Neural cell (in vitro differentiated cells): ENCODE data around the gene ATP2A2. TPM values are rescaled to one million over a fixed set of nuclear protein-coding genes. Genes with fewer than 3 reads are reported as not detected.
"Not testable (repeated sequence)": the region's sequence is repeated elsewhere in the genome, so short reads cannot be mapped to it uniquely, and the experiment has no call there.

Source experiments
- H2AFZ ChIP-seq: fragments of 200-600, 300-800 bp; sonication (generic), shearing (Covaris generic); 2 replicates; pipeline ENCODE4 v1.6.0; 2014; ENCODE audit warnings: low read depth, mild to moderate bottlenecking, antibody characterized with exemption, low read length, moderate library complexity
- H3F3A ChIP-seq: fragments of 200-600 bp; shearing (Covaris generic); 2 replicates; pipeline ENCODE4 v1.6.1; 2016; ENCODE audit warnings: mild to moderate bottlenecking, moderate library complexity, mixed read lengths, antibody characterized with exemption, low read length; ENCODE audit not compliant: insufficient read depth, poor library complexity, severe bottlenecking
- H3K27ac ChIP-seq: fragments of 200-600, 300-800 bp; sonication (generic), shearing (Covaris generic); 2 replicates; pipeline ENCODE4 v1.5.1; 2014; ENCODE audit warnings: mild to moderate bottlenecking, low read length, moderate library complexity
- H3K27me3 ChIP-seq: fragments of 300-800, 200-600 bp; sonication (generic), shearing (Covaris generic); 2 replicates; pipeline ENCODE4 v1.6.0; 2014; ENCODE audit warnings: mild to moderate bottlenecking, low read depth, low read length, moderate library complexity; ENCODE audit not compliant: insufficient read depth
- H3K36me3 ChIP-seq: fragments of 300-800, 200-600 bp; sonication (generic), shearing (Covaris generic); 2 replicates; pipeline ENCODE4 v1.5.1; 2014; ENCODE audit warnings: mild to moderate bottlenecking, antibody characterized with exemption, low read length, moderate library complexity; ENCODE audit not compliant: insufficient read depth
- H3K4me2 ChIP-seq: fragments of 300-800, 200-600 bp; sonication (generic), shearing (Covaris generic); 2 replicates; pipeline ENCODE4 v1.6.0; 2014; ENCODE audit warnings: mild to moderate bottlenecking, low read length
- H3K4me3 ChIP-seq: fragments of 300-800, 200-600 bp; sonication (generic), shearing (Covaris generic); 2 replicates; pipeline ENCODE4 v1.5.1; 2014; ENCODE audit warnings: mild to moderate bottlenecking, low read length, moderate library complexity
- H3K79me2 ChIP-seq: fragments of 200-600 bp; shearing (Covaris generic); replicated peaks from 2 replicates; pipeline ENCODE4 v1.6.0; 2014; ENCODE audit warnings: mild to moderate bottlenecking, low read length, moderate library complexity; ENCODE audit not compliant: insufficient read depth
- H3K9ac ChIP-seq: fragments of 300-800, 200-600 bp; sonication (generic), shearing (Covaris generic); 2 replicates; pipeline ENCODE4 v1.6.1; 2016; ENCODE audit warnings: mild to moderate bottlenecking, low read length, mixed read lengths
- H3K9me2 ChIP-seq: fragments of 200-600 bp; shearing (Covaris generic); 2 replicates; pipeline ENCODE4 v1.6.1; 2016; ENCODE audit warnings: mild to moderate bottlenecking, low read length, mixed read lengths; ENCODE audit not compliant: insufficient read depth
- H3K9me3 ChIP-seq: fragments of 200-600, 300-800 bp; sonication (generic), shearing (Covaris generic); 2 replicates; pipeline ENCODE4 v1.6.1; 2016; ENCODE audit warnings: mild to moderate bottlenecking, mixed run types, low read length, moderate library complexity, mixed read lengths
- H4K20me1 ChIP-seq: fragments of 200-600 bp; shearing (Covaris generic); 2 replicates; pipeline ENCODE4 v1.6.1; 2016; ENCODE audit warnings: mild to moderate bottlenecking, mixed run types; ENCODE audit not compliant: insufficient read depth
- CTCF ChIP-seq: fragments of 450-650 bp; IDR thresholded peaks from 2 replicates; pipeline ENCODE4 v1.5.1; 2014; ENCODE audit warnings: antibody characterized with exemption, mild to moderate bottlenecking, moderate library complexity; ENCODE audit not compliant: poor library complexity, severe bottlenecking
- EP300 ChIP-seq: fragments of 450-650 bp; conservative IDR thresholded peaks from 2 replicates; pipeline ENCODE4 v1.6.1; 2014; ENCODE audit warnings: antibody characterized with exemption, mild to moderate bottlenecking, moderate library complexity; ENCODE audit not compliant: poor library complexity, severe bottlenecking
- MXI1 ChIP-seq: fragments of 450-650 bp; conservative IDR thresholded peaks from 2 replicates; pipeline ENCODE4 v1.6.1; 2014; ENCODE audit warnings: antibody characterized with exemption, mild to moderate bottlenecking; ENCODE audit not compliant: poor library complexity, severe bottlenecking
- POLR2AphosphoS5 ChIP-seq: IDR thresholded peaks from 2 replicates; pipeline ENCODE4 v1.6.1; 2012
- RAD21 ChIP-seq: fragments of 450-650 bp; conservative IDR thresholded peaks from 2 replicates; pipeline ENCODE4 v1.6.1; 2014; ENCODE audit warnings: antibody characterized with exemption, mild to moderate bottlenecking, moderate library complexity
- REST ChIP-seq: IDR thresholded peaks from 2 replicates; pipeline ENCODE4 v1.6.1; 2012; ENCODE audit warnings: borderline replicate concordance
- SMC3 ChIP-seq: fragments of 450-650 bp; conservative IDR thresholded peaks from 2 replicates; pipeline ENCODE4 v1.6.1; 2014; ENCODE audit warnings: antibody characterized with exemption, mild to moderate bottlenecking, moderate library complexity; ENCODE audit not compliant: poor library complexity
- TAF1 ChIP-seq: IDR thresholded peaks from 2 replicates; pipeline ENCODE4 v1.6.1; 2012; ENCODE audit warnings: low read depth
- polyA plus RNA-seq: library from polyadenylated mRNA; depleted of rRNA; stranded (reverse); fragments of >200 nt; gene quantifications from 2 replicates; pipeline ENCODE4 v1.2.3, GENCODE V29; 2014

The ATP2A2 gene
- polyA plus RNA-seq, 1 donor from 2014 or later: 49.0 TPM

- Histone ChIP-seq H3K4me3 (no peak overlapping the region), H3F3A (no peaks in the 10 kb centered on the region), H3K4me2 (no peak overlapping the region), H3K36me3 (no peaks in the 10 kb centered on the region), H3K9me3 (no peaks in the 10 kb centered on the region), H3K27ac (no peak overlapping the region), H2AFZ (no peak overlapping the region), H3K27me3 (no peaks in the 10 kb centered on the region), H3K9ac (no peak overlapping the region), H4K20me1 (no peaks in the 10 kb centered on the region), H3K79me2 (no peaks in the 10 kb centered on the region), H3K9me2 (no peaks in the 10 kb centered on the region)
- TF ChIP-seq CTCF (no peak), POLR2AphosphoS5 (no peak), EP300 (no peak)
These were observed 93.0 kb downstream of the ATP2A2 start for GRCh38 chr12:110373962-110374611.

GRCh38 chr12:110378131-110378790 lies 97.2 kb downstream of the ATP2A2 start:
- H3K4me2 ChIP-seq, H4K20me1 ChIP-seq, H3K36me3 ChIP-seq, H2AFZ ChIP-seq, H3K27ac ChIP-seq, H3K9me2 ChIP-seq, H3K9me3 ChIP-seq, H3K79me2 ChIP-seq, H3K27me3 ChIP-seq, H3K4me3 ChIP-seq, H3K9ac ChIP-seq, H3F3A ChIP-seq: not testable (repeated sequence)

GRCh38 chr12:110379197-110379596 lies 98.2 kb downstream of the ATP2A2 start:
- Histone ChIP-seq H3K79me2 (no peaks in the 10 kb centered on the region), H3K9me3 (no peaks in the 10 kb centered on the region), H3F3A (no peaks in the 10 kb centered on the region), H3K27ac (no peak overlapping the region), H2AFZ (no peak overlapping the region), H3K9me2 (no peaks in the 10 kb centered on the region), H3K36me3 (no peaks in the 10 kb centered on the region), H3K27me3 (no peaks in the 10 kb centered on the region), H3K4me3 (no peak overlapping the region), H4K20me1 (no peaks in the 10 kb centered on the region), H3K4me2 (no peak overlapping the region), H3K9ac (no peak overlapping the region)
- TF ChIP-seq TAF1 (no peak), REST (no peak), EP300 (no peak), SMC3 (no peak), RAD21 (no peak), MXI1 (no peak)
